HG03457 (cell line): ENCODE results near the gene CFH.
"Not testable (repeated sequence)": the region's sequence is repeated elsewhere in the genome, so short reads cannot be mapped to it uniquely, and the experiment has no call there.

ENCODE experiments used
- ATAC-seq: cut with Tn5 transposase; IDR thresholded peaks from one replicate; pipeline ENCODE4 v1.9.1; 2021; ENCODE audit warnings: moderate number of reproducible peaks; ENCODE audit not compliant: unreplicated experiment

Gene CFH

DNA sequence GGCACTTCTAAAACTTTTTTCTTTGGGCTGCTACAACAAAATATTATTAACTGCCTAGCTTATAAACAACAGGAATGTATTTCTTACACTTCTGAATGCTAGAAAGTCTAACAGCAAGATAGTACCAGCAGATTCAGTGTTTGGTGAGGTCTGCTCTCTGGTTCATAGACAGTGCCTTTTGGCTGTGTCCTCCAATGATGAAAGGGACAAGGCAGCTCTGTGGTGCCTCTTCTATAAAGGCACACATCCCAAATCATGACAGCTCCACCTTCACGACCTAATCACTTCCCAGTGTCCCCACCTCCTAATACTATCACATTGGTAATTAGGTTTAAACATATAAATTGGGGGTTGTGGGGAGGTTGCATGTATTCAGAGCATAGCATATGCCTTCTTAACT, 9.5 kb downstream of the CFH start:
- ATAC-seq = no peak

DNA sequence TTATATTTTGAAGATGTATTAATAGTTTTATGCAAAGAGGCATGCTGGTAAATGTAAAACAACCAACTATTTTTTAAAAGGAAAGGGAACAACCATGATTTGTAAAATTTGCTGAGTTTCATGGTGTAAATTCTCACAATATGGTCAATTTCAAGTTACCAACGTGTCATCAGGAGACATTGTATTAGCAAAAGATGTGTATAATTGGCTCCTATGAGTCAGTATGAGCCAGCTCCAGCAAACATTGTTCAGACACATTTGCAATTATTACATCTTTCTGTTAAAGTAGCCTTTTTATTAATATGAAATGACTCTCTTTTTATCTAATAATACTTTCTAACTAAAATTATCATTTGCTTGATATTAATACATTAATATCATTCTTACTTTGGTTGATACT, 15.3 kb downstream of the CFH start:
- ATAC-seq = no peak

DNA sequence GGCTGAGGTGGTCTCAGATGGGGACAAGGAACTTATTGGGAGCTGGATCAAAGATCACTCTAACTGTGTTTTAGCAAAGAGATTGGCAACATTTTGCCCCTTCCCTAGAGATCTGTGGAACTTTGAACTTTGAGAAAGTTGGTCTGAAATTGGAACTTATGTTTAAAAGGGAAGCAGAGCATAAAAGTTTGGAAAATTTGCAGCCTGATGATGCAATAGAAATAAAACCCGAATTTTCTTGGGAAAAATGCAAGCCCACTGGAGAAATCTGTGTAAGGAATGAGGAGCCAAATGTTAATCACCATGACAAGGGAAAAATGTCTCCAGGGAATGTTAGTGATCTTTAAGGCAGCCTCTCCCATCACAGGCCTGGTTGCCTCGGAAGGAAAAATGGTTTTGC, 17.2 kb downstream of the CFH start:
- no peak for ATAC-seq

DNA sequence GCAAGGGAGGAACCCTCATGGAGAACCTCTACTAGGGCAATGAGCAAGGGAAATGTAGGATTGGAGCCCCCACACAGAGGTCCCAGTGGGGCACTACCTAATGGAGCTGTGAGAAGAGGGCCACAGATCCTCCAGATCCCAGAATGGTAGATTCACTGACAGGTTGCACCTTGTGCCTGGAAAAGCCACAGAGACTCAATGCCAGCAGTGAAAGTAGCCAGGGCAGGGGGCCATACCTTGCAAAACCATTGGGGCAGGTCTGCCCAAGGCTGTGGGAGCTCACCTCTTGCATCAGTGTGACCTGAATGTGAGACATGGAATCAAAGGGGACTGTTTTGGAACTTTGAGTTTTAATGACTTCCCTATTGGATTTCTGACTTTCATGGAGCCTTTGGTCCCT, 17.9 kb downstream of the CFH start:
- ATAC-seq = no peak

DNA sequence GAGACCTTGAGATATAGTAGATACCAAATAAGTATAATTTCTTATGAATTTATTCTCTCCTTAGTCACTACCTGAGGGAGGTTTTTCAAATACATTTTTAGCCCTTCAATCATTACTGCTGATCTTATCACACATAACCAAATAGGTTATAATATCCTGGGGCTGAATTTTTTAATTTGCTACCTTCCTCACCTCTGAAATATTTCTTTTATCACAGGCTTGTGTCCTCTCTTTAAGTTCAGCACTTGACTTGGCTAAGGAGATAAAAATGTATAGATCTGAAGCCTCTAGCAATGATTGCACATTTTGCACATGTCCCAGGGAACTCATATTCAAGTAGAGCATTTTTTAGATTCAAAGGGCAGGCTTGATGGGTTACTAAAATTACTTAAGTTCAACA, 23.1 kb downstream of the CFH start:
- ATAC-seq = no peak

DNA sequence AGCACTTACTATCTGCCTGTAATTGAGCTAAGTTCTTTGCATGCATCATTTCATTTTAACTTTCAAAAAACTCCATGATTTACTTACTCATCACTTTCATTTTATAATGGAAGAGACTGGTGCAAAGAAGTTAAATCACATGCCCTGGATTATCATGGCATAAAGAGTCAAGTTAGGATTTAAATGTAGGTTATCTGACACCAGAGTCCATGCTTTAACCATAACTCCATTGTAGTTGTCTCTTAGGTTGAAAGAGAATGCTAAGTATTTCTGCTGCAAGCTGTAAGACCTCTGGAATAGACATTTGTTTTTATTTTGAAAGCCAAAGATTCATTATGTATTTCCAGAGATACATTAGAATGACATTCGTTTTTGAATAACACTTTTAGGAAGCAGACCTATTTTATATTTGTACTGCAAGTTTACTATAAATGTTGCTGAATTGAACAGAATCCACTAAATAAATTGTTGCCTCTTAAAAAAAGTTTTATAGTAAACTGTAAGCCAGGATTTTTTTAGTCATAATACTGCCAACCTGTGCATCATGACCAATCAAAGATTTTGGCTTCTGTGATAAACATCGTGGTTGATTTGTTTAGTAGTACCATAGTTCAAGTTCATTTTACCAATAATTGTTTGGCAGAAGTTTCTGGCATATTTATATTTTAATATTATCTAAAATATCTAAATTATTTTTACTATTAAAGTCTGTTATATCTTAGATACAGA, 26.1 kb downstream of the CFH start:
- ATAC-seq = no peak

DNA sequence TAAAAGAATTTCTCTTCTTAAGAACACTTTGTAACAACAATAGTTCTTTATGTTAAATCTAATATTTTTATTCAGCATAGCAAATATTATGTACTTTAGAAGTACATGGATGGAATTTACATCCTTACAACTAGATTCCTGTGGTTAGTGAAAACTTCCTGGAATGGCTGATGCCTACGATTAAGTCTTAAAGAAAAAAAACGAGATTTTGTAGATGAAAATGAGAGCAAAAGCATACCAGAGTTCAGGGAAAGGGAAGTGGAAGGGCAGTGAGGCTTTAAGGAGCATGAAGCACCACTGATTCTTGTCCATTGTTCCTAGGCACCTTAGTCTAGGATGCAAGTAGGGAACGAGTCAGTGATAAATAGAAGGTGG, 26.7 kb downstream of the CFH start:
- no peak for ATAC-seq

DNA sequence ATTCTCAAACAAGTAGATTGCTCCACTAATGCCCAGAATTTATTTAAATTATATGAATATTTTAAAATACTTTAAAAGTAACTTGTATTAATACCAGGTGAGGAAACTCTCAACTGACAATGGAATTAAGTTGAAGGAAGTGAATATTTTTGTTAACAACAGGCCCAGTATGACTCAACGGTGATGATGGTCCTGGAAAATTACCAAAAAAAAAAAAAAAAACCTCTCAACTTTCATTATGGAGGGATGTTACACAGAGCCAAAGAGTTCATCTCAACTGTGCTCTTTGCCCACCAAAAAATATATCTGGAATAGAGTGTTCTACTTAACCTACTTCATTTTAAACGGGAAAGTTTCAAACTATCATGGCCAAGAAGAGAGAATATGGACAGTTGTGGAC, 28.3 kb downstream of the CFH start:
- ATAC-seq = no peak

DNA sequence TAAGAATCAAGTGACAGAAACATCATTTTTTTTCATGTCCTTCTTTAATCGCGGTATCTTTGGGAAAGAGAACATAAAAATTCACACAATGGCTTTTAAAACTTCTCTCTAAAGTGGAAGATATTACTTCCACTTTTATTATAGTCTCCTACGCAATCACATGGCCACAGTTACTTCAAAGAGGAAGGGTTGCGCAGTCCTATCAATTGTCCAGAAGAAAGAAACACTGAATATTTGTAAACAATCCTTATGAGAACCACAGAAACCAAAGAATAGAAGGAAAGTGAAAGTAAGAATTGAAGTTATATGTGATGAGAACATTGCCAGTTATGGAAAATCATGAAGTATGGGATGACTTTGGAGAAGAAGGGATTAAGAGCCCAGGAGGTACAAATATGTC, 32.6 kb downstream of the CFH start:
- ATAC-seq = no peak

DNA sequence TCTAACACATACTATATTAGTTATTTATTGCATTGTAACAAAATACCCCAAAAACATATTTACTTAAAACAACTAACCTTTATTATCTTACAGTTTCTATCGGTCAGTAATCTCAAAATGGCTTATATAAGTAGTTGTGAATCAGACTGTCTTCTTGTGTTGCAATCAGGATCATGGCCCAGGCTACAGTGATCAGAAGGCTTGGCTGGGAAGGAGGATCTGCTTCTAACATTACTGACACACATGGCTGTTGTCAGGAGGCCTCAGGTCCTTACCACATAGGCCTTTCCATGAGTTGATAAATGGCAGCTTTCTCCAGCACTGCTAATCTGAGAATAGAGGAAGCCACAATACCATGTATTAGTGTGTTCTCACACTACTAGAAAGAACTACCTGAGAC, 33.7 kb downstream of the CFH start:
- ATAC-seq = no peak

DNA sequence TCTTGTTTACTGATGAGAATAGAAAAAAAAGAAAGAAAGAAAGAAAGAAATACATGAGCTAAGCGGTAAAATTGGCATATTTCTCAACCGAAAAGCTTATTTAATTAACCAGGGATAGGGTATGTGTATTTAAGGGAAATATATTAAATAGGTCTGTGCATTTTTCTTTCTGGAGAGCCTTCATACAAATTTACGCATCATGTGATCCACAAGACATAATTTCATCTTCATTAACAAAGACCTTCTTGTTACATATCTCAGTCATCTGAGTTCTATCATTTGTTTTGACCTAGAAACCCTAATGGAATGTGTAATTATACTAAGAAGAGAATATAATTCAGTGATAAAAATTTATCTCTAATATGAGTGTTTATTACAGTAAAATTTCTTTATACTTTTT, 37.2 kb downstream of the CFH start:
- no peak for ATAC-seq

DNA sequence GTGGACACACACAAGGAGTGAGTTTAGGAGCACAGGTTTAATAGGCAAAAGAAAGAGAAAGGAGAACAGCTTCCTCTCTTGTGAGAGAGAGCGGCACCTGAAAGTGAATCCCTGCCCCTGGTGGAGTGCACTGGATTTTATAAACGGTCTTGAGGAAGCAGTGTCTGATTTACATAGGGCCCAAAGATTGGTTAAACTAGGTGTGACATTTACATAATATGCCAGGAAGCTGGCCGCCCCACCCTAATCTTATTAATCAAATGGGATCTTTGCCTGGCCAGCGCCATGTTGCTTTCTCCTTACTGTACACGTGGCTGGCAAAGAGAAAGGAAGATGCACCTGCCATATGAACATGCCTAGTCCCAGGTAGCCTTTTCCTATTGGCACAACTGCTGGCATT, 38.7 kb downstream of the CFH start:
- ATAC-seq = no peak

DNA sequence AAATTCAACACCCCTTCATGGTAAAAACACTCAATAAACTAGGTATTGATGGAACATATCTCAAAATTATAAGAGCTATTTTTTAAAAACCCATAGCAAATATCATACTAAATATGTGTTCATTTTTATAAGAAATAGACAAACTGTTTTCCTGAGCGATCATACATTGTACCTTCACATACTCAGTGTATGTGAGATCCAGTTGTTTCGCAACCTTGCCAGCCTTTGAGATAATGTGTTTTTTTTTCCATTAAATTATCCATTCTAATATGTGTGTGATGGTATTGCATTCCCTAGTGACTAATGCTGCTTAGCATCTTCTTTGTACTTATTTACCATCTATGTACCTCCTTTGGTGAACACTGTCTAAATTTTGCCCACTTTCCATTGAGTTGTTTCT, 47.1 kb downstream of the CFH start:
- ATAC-seq = no peak

DNA sequence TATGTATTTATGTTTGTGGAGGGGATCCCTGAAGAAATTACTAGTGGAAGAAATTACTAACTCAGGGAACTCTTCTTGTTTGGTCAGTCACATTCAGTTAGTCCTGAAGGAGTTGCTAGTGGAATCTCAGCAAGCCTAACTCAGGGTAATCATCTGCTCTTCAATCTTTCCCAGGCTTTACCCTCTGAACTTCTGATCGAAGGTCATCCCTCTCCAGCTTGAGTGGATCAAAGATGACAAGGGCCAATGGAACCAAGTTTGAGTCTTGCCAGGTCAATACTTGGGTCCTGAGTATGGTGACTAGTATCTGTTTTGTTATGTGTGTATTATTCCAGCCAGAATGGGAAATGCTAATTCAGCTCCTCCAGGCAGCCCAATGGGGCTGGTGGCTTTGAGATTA, 49.3 kb downstream of the CFH start:
- ATAC-seq = no peak

DNA sequence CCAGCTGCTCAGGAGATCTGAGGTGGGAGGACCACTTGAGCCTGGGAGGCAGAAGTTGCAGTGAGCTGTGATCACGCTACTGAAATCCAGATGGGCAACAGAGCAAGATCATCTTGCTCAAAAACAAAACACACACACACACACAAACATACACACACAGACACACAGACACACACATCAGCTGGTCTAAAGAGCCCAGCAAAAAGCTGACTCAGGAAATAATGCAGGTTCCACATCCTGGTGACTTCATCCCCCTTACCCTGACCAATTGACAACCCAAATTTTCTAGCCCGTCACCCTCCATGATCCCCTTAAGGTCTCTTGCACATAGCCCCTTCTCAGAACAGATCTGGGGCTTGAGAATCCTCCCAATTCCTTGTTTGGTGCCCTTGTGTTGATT, 58.0 kb downstream of the CFH start:
- ATAC-seq = not testable (repeated sequence)

DNA sequence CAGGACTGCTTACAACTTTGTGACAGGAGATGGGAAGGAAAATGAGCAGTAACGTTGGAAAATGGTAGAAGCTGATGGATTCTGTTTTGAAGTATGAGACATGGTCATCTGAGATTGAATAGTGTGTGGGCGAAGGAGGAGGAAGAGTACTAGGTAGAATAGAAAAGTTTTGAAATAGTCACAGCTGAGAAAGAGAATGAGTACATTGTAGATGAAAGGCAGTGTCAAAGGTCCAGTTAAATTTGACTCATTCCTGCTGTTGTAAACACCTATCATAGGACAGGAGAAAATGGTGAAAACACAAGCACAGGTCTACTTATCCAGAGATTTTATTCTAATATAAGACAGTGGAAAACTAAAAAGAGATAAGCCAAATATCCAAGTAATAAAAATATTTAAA, 66.0 kb downstream of the CFH start:
- ATAC-seq = no peak

DNA sequence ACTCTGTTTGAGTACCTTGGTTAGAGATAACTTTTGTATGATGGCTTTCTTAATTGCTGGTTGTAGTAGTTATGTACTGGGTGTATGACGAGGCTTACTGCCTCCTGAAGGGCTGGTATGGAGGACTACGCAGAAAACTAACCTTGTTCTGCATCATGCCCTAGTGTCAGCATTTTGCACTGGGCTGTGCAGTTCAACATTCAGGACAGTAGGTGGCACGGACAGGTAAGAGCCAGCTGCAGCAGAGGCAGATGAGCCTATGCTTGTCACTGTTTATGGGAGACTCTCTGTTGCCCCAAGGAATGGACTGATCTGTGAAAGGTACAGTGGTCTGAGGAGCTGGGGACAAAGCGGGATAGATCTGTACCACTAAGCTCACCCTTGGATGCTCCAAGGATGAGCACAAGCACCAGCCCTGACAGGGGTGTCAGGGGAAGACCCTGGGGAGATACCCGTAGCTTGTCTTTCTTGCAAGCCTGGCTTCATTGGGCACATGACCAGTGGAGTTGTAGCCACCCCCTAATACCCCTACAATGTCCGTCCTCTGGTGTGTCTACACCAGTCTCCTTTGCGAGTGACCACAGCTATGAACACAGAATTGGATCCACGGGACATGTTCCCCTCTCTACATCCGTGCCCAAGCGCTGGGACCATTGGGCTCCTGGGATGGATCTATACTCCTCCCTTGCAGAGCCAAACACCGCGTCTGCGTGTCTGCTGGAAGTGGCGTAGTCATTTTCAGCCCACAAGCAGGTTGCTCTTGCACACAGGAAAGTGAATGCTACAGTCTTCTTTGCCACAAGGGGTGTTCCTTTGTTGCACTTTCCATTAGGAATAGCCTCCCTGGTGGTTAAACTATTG, 71.7 kb downstream of the CFH start:
- peak; percentile 91 for ATAC-seq

DNA sequence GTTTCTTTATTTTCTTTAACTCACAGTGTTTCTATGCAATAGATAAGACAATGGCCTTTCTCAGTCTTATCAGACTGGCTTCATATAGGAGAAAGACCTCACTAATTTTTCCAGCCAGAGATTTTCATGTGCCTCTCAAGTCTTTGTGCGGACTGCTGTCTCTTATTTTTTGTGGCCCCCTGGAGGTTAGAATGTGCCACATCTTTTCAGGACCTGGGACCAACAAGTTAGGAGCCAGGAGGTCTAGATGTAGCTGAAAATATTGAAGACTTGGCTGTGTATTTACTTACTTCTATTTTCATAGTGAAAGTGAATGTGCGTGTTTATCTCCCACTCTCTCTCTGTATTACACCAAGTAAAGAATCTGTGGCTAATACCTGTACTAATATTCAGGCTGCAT, 80.7 kb downstream of the CFH start:
- ATAC-seq = no peak

DNA sequence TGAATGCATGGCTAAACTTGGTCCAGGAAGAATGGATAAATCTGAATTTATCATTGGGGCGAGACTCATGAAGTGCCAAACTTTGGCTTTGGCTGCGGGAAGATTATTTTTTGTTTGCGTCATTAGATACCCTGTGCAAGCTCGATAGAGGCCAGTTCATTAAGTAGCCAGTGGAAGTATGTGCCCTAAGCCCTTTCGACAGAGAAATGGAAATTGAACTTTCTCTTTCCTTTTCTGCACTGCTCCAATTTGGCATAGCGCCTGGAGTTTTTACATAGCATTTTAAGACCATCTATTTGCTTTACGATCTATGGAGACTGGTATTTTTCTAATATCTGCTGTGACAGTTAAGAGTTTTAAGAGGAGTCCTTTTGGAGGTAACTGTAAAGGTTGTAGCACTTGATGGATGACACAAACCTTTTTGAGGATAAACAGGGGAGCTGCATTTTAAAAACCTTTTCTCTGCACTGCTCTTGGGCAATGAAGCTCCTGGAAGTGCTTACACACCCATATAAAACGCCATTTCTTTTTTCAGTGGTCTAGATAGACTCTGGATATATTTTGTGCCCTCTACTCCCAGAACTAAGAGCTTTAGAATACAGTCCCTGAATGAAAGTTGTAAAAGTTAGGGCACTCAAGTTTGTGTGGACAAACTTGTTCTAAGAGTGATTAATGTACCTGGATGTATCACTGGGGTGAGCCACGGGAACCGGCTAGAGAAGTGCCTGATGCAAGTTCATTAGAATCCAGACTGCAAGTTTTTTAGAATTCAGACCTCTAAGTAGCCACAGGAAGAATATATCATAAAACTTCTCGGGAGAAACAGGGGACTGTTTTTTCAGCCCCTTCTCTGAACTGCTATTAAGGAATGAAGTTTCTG, 81.5 kb downstream of the CFH start:
- ATAC-seq = no peak

DNA sequence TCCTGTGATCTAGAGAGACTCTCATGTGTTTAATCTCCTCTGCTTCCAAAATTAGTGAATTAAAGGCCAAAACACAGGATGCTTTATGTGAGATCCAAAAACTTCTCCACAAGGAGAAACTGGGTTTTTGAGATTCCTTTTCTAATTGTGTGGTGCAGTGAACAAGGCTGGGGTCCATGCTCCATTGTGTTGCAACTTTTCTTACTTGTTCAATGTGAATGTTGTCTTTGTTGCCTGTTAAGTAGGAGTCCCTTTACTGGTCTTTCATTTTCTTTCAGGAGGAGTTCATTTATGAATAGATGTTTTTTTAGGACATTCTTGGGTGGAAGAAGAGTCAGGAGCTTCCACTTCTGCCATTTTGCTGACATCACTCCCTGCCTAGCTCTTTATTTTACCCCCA, 82.2 kb downstream of the CFH start:
- no peak for ATAC-seq

DNA sequence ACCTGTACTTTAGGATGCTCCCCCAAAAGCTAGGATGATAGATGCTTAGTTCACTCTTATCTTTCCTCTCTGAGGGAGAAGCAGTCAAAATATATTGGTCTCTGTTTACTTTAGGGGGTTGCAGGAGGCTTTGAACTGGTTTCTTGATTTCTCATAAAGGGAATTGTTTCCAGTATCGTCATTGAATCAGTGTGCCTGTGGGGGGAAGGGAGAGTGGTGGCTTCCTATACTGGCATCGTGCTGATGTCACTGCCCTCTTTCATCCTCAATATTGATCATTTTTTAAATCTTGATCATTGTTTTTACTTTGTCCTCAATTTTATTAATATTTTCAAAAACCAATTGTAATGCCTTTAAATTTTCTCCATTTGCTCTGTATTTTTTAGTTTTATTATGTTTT, 82.6 kb downstream of the CFH start:
- no peak for ATAC-seq

DNA sequence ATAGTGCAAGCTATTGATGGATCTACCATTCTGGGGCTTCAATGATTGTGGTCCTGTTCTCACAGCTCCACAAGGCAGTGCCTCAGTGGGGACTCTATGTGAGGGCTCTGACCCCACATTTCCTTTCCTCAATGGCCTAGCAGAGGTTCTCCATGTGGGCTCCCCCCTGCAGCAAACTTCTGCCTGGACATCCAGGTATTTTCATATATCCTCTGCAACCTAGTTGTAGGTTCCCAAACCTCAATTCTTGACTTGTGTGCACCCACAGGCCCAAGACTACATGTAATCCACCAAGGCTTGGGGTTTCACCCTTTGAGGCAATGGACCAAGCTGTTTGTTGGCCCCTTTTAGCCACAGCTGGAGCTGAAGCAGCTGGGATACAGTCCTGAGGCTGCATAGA, 86.9 kb downstream of the CFH start:
- ATAC-seq = no peak
